GM18505 (cell line): Measurements from ENCODE around the gene TM9SF4.

Source experiments
- ATAC-seq: cut with Tn5 transposase; IDR thresholded peaks from one replicate; pipeline ENCODE4 v1.9.1; 2021; ENCODE audit not compliant: unreplicated experiment
- POLR2A ChIP-seq: IDR thresholded peaks from 4 replicates; pipeline ENCODE4 v1.6.1; 2011; ENCODE audit warnings: borderline replicate concordance; ENCODE audit not compliant: insufficient read depth, insufficient read length; ENCODE audit errors: extremely low read depth

Gene TM9SF4

DNA sequence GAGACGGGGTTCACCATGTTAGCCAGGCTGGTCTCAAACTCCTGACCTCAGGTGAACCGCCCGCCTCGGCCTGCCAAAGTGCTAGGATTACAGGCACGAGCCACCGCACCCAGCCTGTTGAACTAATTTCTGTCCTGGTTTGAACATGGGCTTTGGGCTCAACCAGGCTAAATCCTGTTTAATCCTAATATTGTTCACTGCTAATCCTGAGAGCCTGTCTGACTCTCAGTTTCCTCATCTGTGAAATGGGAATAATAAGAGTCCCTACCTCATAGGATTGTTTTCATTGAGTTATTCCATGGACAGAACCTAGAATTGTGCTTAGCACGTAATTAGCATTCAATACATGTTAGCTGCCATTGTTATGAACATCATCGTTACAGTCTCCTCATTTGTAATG is 17.4 kb downstream of the TM9SF4 start:
- TF ChIP-seq POLR2A: no peak
- no peak for ATAC-seq

DNA sequence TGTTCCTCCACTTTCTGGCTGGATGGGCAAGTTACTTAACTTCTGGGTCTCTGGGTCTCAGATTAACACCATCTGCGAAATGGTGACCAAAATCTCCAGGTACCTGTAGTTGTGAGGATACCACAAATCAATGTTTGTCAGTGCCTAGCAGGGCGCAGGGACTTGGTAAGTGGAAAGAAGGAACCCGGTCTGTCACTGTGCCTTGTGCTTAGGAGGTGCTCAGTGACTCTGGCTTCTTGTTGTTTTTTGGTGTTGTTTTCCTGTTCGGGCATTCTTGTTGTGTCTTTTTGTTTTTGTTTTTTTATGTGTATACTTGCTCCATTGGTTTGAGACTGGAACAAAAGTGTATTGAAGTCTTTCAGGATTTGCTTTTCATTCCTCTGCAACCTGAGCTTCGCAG is 17.8 kb downstream of the TM9SF4 start:
- TF ChIP-seq POLR2A: no peak
- ATAC-seq: no peak

DNA sequence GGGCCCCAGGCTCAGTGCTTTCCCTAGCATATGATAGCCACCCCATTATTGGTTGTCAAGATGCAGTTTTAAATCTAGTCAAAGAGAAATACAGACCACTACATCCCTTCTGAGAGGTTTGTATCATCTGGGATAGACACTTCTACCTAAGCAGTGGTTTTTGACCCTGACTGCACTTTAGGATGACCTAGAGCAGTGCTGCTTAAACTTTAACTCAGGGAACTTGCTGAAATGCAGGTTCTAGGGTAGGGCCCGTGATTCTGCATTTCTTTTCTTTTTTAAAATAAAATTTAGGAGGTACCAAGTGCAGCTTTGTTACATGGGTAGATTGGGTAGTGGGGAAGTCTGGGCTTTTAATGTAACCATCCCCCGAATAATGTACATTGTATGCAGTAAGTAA is 18.7 kb downstream of the TM9SF4 start:
- TF ChIP-seq POLR2A: no peak
- ATAC-seq: no peak

DNA sequence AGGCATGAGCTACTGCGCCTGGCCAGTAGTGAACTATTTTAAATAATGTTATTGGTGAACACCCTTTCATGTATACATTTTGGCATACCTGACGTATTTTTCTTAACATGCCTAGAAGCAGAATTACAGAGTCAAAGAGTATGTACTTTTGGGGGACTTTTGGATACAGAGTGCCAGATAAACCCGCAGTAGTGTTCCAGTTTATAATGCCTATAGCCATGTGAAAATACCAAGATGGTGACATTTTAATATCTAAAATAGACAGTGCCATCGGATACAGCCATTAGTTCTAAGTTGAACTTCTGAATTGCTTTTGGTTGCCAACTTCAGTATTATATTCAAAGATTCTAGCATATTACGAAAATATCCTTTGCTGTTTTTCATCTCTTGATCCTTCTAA is 20.3 kb downstream of the TM9SF4 start:
- ATAC-seq: no peak
- no peak for TF ChIP-seq POLR2A

DNA sequence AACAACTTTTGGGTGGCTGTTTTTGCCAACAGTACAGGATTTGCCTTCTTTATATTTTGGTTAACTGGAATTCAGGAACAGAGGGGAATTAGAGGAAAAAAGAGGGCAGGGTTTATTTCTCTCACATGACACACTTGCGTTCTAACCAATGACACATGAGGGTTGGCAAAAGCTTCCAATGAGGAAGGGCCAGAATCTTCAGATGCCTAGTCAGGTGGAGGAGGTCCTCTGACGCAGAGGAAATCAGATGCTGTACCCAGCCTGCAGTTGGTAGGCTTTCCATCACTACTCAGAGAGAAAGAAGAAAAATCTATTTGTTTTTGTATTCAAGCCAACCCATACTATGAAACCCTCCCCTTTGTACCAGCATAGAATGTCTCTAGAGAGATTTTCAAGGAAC is 20.8 kb downstream of the TM9SF4 start:
- no peak for ATAC-seq
- no peak for TF ChIP-seq POLR2A

DNA sequence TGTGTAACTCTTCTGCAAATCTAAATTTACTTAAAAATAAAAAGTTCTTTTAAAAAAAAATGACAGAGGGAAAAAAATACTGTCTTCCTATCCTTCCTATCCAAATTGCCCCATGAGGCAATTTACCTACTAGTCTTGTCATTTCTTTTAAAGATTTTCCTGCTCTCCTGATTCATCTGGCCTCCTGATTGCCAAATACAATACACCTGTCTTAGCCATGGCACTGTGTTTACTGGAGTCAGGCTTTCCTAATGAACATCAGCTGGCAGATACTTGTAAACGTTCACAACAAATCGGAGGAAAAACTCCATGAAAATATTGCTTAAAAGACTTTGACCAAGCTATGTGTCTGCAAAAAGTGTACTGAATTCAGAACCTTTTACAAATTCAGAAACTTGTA is 21.5 kb downstream of the TM9SF4 start:
- no peak for TF ChIP-seq POLR2A
- no peak for ATAC-seq

DNA sequence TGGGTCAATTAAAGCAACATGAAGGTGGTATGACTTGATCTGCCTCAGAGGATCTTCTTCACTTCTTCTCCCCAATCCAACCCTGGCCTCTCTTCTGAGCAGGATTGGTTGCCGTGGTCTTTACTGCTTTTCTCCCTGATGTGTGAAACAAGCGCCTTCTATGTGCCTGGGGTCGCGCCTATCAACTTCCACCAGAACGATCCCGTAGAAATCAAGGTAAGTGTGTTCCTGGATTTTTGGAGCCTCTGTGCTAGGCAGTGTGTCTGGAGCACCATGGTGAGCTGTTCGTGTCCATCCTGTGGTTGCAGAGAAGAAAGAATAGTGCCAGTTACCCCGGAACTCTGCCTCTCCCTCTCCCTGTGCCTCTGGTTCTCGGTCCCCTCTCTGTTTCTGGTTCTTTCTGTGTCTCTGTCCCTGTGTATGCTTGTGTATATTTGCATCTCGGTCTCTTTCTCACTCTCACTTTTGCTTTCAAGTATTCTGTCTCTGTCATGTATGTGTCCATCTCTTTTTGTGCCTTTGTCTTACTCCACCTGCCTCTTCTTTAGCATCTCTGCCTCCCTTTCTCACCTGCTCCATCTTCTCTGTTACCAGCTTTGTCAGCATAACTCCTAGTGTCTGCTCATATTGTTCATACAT is 23.5 kb downstream of the TM9SF4 start:
- TF ChIP-seq POLR2A: peak; percentile 40
- ATAC-seq: peak; percentile 59

DNA sequence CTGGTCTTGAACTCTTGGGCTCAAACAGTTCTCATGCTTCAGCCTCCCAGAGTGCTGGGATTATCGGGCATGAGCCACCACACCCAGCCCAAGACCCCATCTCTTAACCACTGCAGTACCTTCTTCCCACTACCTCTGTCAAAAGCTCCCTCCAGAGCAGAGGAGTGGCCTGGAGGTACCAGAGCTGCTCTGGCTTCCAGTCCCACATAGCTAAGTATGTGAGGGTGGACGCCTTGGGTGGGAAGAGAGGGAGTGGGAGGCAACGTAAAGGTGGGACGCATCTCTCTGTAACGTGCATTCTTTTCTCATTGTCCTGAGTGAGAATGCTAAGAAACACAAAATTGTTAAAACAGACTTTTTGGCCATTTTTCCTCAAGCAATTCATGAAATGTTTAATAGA is 24.5 kb downstream of the TM9SF4 start:
- TF ChIP-seq POLR2A: no peak
- no peak for ATAC-seq

DNA sequence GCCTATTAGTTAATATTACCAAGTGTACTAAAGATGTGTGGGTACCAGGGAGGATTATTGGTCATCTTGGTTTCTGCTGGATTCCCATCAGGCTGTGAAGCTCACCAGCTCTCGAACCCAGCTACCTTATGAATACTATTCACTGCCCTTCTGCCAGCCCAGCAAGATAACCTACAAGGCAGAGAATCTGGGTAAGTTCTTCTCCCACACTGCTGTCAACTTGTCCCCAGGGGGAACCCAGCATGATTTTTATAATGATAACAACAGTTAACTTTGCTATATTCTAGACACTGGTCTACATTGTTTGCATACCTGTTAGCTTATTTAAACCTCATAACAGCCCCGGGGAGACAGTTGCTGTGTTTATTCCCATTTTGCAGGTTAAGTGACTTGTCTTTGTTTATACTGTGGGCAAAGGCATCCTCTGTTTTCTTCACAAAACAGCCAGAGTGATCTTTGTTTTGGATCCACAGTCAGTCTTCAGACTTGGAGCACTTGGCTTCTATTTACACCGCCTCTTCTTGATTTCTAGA is 26.5 kb downstream of the TM9SF4 start:
- no peak for ATAC-seq
- TF ChIP-seq POLR2A: no peak

DNA sequence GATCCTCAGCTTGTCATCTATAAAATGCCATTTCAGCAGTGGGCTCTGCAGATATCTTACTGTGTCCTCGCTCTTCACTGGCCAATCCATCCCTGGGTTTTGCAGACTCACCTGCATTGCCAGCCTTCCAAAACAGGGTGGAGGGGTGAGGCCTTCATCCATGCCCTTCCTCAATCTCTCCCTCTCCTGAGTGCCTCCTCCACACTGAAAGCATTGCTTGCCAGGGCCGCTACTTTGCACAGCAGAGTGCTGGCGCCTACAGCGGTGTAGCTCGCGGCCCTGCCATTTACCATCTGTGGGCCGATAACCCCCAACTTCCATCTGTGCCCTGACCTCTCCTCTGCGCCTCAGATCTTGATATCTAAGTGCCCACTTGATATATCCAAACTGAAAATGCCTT is 29.4 kb downstream of the TM9SF4 start:
- ATAC-seq: no peak
- TF ChIP-seq POLR2A: no peak

DNA sequence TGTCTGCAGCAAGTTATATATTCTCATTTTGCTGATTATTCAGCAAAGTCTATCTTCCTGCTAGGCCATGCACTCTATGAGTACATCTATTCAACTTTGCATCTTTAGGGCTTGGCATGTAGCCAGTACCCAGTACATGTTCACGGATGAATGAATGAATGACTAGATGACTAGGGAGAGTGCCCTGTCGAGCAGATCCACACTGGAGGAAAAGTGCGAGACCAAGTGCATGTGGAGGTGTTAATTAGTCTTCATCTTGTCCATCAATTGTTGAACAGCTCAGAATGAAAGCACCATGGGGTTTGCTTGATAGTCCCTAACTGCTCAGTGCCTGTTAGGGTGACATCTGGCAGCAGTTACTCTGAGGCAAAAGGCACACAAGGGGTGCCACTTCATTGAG is 30.4 kb downstream of the TM9SF4 start:
- no peak for TF ChIP-seq POLR2A
- no peak for ATAC-seq

DNA sequence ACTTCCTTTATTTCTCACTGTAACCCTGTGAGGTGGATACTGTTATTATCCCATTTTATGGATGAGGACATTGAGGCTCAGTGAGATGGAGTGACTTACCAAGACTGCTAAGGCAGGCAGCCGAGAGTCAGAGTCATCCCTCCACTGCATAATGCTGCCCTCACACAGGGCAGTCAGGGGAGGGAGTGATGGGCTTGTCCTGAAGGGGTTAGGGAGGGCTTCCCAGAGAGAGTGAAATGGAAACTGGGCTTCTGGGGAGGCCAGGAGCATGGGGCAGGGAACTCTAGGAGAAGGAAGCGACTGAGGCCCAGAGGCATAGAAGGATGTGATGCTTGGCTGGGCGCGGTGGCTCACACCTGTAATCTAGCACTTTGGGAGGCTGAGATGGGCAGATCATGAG is 31.1 kb downstream of the TM9SF4 start:
- ATAC-seq: no peak
- no peak for TF ChIP-seq POLR2A

DNA sequence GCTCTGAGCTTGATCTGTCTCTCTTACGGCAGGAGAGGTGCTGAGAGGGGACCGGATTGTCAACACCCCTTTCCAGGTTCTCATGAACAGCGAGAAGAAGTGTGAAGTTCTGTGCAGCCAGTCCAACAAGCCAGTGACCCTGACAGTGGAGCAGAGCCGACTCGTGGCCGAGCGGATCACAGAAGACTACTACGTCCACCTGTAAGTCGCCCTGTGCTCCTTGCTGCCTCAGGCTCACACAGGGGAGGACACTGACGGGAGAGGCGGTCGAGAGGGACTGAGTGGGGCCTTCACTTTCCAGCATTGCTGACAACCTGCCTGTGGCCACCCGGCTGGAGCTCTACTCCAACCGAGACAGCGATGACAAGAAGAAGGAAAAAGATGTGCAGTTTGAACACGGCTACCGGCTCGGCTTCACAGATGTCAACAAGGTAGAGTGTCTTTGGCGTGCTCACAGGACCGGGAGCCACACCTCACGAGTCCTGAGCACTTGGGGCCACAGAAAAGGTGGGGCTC is 32.0 kb downstream of the TM9SF4 start:
- no peak for TF ChIP-seq POLR2A
- ATAC-seq: no peak

DNA sequence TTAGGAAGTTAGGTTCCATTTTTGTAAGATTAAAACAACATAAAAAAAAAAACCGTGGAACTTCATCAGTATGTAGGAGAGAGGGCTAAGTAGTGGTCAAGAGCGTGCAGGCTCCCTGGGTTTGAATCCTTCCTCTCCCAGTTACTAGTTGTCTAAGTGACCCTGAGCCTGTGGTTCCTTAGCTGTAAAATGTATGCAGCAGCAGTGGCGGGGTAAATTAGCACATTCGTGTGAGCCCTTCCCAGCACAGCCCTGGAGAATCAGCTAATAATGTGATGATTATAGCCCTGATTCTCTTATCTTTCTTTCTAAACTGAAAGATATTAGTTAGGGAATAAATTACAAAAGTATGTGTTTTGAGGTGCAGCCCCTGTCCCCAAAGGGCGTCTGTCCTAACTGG is 32.6 kb downstream of the TM9SF4 start:
- no peak for TF ChIP-seq POLR2A
- no peak for ATAC-seq
